Measurements from ENCODE around the gene WHRN. TPM values are rescaled to one million over a fixed set of nuclear protein-coding genes. Genes with fewer than 3 reads are reported as not detected.

WHRN gene
- total RNA-seq, 1 donor from 2014 or later, result 12.2 TPM

DNA sequence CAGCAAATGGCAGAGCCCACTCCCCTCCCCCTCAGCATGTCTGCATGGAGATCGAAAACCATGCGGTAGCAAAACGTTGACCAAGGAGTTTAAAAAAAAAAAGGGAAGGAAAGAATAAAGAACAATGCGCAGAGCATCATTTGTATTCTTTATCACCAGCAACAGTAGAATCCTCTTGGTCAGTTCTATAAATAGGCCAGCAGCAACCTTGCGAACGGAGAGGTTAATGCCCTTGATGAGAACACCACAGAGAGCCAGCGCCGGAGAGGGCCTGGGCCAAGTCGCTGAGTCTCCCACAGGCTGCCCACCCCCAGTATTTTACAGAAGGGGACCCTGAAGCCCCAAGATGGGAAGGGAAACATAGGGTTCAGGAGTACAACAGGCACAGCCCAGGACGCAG, 22.7 kb downstream of the WHRN start:
- Mint-ChIP-seq H3K4me3 (no peak overlapping the region), H3K27me3 (no peaks in the 10 kb centered on the region), H3K4me1 (ENCODE audit: unreplicated experiment) (peaks cover 19% of the 10 kb centered on the region), H3K36me3 (no peaks in the 10 kb centered on the region), H3K9me3 (no peaks in the 10 kb centered on the region), H3K27ac (no peak overlapping the region)
- TF ChIP-seq, protein P1, sequence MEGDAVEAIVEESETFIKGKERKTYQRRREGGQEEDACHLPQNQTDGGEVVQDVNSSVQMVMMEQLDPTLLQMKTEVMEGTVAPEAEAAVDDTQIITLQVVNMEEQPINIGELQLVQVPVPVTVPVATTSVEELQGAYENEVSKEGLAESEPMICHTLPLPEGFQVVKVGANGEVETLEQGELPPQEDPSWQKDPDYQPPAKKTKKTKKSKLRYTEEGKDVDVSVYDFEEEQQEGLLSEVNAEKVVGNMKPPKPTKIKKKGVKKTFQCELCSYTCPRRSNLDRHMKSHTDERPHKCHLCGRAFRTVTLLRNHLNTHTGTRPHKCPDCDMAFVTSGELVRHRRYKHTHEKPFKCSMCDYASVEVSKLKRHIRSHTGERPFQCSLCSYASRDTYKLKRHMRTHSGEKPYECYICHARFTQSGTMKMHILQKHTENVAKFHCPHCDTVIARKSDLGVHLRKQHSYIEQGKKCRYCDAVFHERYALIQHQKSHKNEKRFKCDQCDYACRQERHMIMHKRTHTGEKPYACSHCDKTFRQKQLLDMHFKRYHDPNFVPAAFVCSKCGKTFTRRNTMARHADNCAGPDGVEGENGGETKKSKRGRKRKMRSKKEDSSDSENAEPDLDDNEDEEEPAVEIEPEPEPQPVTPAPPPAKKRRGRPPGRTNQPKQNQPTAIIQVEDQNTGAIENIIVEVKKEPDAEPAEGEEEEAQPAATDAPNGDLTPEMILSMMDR (conservative IDR thresholded peaks at IDR 0.05), result no peak
- DNase-seq (ENCODE audit: extremely low spot score, unreplicated experiment), result no peak

- H3K9me3 Mint-ChIP-seq, result no peaks in the 10 kb centered on the region
Measured at GRCh38 chr9:114481789-114482188, 23.5 kb downstream of the WHRN start.

GRCh38 chr9:114480746-114481435, 24.4 kb downstream of the WHRN start:
- DNase-seq (ENCODE audit: extremely low spot score, unreplicated experiment), result no peak
- Mint-ChIP-seq H3K36me3 (no peaks in the 10 kb centered on the region), H3K27me3 (no peaks in the 10 kb centered on the region), H3K4me1 (ENCODE audit: unreplicated experiment) (peaks cover 15% of the 10 kb centered on the region), H3K27ac (no peak overlapping the region), H3K9me3 (no peaks in the 10 kb centered on the region), H3K4me3 (no peak overlapping the region)
- TF ChIP-seq, protein P1 (conservative IDR thresholded peaks at IDR 0.05), result no peak

More at GRCh38 chr9:114481789-114482188, 23.5 kb downstream of the WHRN start:
- TF ChIP-seq, protein P1 (conservative IDR thresholded peaks at IDR 0.05), result no peak
- Mint-ChIP-seq H3K4me1 (ENCODE audit: unreplicated experiment) (peaks cover 15% of the 10 kb centered on the region), H3K27ac (no peak overlapping the region), H3K27me3 (no peaks in the 10 kb centered on the region), H3K4me3 (no peak overlapping the region), H3K36me3 (no peaks in the 10 kb centered on the region)
- DNase-seq (ENCODE audit: extremely low spot score, unreplicated experiment), result no peak

GRCh38 chr9:114478871-114479270, 26.4 kb downstream of the WHRN start:
- no peaks in the 10 kb centered on the region for H3K27me3 Mint-ChIP-seq
- TF ChIP-seq, protein P1 (conservative IDR thresholded peaks at IDR 0.05), result no peak
- no peak for DNase-seq (ENCODE audit: extremely low spot score, unreplicated experiment)
- no peaks in the 10 kb centered on the region for H3K9me3 Mint-ChIP-seq
- H3K4me3 Mint-ChIP-seq, result no peak overlapping the region
- H3K4me1 Mint-ChIP-seq (ENCODE audit: unreplicated experiment), result peaks cover 16% of the 10 kb centered on the region
- no peaks in the 10 kb centered on the region for H3K36me3 Mint-ChIP-seq
- no peak overlapping the region for H3K27ac Mint-ChIP-seq

GRCh38 chr9:114478459-114478858, 26.8 kb downstream of the WHRN start:
- Mint-ChIP-seq H3K4me1 (ENCODE audit: unreplicated experiment) (peaks cover 12% of the 10 kb centered on the region), H3K9me3 (no peaks in the 10 kb centered on the region), H3K4me3 (no peak overlapping the region), H3K36me3 (no peaks in the 10 kb centered on the region), H3K27me3 (no peaks in the 10 kb centered on the region), H3K27ac (no peak overlapping the region)
- TF ChIP-seq, protein P1 (conservative IDR thresholded peaks at IDR 0.05), result no peak
- no peak for DNase-seq (ENCODE audit: extremely low spot score, unreplicated experiment)
